Smooth muscle cell (in vitro differentiated cells): ENCODE data around the gene INHBB. TPM values are rescaled to one million over a fixed set of nuclear protein-coding genes. Genes with fewer than 3 reads are reported as not detected.

Experiments
- DNase-seq: peaks from one replicate; lab custom pipeline; 2025; ENCODE audit not compliant: unreplicated experiment; lab: John Stamatoyannopoulos, UW
- H2AFZ ChIP-seq: fragments of 200-600 bp; sonication (generic); 2 replicates; pipeline ENCODE4 v1.6.0; 2016; ENCODE audit warnings: antibody characterized with exemption, low read depth, mild to moderate bottlenecking
- H3F3A ChIP-seq: fragments of 200-600 bp; sonication (generic); 2 replicates; pipeline ENCODE4 v1.6.0; 2017; ENCODE audit warnings: antibody characterized with exemption, low read depth
- H3K27ac ChIP-seq: fragments of 200-600 bp; sonication (generic); 2 replicates; pipeline ENCODE4 v1.5.1; 2016; ENCODE audit warnings: low read depth, mild to moderate bottlenecking
- H3K27me3 ChIP-seq: fragments of 200-600 bp; sonication (generic); 2 replicates; pipeline ENCODE4 v1.6.1; 2016; ENCODE audit warnings: low read depth, mild to moderate bottlenecking
- H3K36me3 ChIP-seq: fragments of 200-600 bp; sonication (generic); 2 replicates; pipeline ENCODE4 v1.5.1; 2016; ENCODE audit warnings: low read depth
- H3K4me1 ChIP-seq: fragments of 200-600 bp; sonication (generic); 2 replicates; pipeline ENCODE4 v1.5.1; 2016; ENCODE audit warnings: low read depth
- H3K4me2 ChIP-seq: fragments of 200-600 bp; sonication (generic); 2 replicates; pipeline ENCODE4 v1.6.0; 2016; ENCODE audit warnings: mild to moderate bottlenecking
- H3K4me3 ChIP-seq: fragments of 200-600 bp; sonication (generic); 2 replicates; pipeline ENCODE4 v1.5.1; 2016; ENCODE audit warnings: mild to moderate bottlenecking
- H3K79me2 ChIP-seq: fragments of 200-600 bp; sonication (generic); 2 replicates; pipeline ENCODE4 v1.6.0; 2016; ENCODE audit warnings: low read depth, mild to moderate bottlenecking
- H3K9ac ChIP-seq: fragments of 200-600 bp; sonication (generic); 2 replicates; pipeline ENCODE4 v1.6.0; 2016; ENCODE audit warnings: low read depth
- H3K9me3 ChIP-seq: fragments of 200-600 bp; sonication (generic); replicated peaks from 2 replicates; pipeline ENCODE4 v1.5.1; 2016; ENCODE audit warnings: low read depth
- H4K20me1 ChIP-seq: fragments of 200-600 bp; sonication (generic); 2 replicates; pipeline ENCODE4 v1.6.0; 2016; ENCODE audit warnings: low read depth
- CTCF ChIP-seq: fragments of 200-600 bp; sonication (generic); IDR thresholded peaks from 2 replicates; pipeline ENCODE4 v1.5.1; 2017; ENCODE audit warnings: borderline replicate concordance, mild to moderate bottlenecking, antibody characterized with exemption; ENCODE audit not compliant: insufficient read depth, poor library complexity, severe bottlenecking
- WGBS: methylation state at CpG from one replicate; pipeline ENCODE4 v1.1.7; 2016; ENCODE audit warnings: low lambda C conversion rate; 5-methylcytosine and 5-hydroxymethylcytosine counted together
- polyA plus RNA-seq: library from polyadenylated mRNA; unstranded; fragments of >200 nt; fragmentation: Nextera tagmentation; extraction: Ambion mirVana; gene quantifications from 2 replicates; pipeline ENCODE4 v1.2.1, GENCODE V29; 2016
- total RNA-seq: library from RNA; depleted of rRNA; stranded (reverse); fragments of >200 nt; gene quantifications from 2 replicates; pipeline ENCODE4 v1.2.3, GENCODE V29; 2014

INHBB gene
- total and polyA plus RNA-seq, 2 experiments from 2014 or later, result 0.06 to 0.09 TPM

- no peaks in the 10 kb centered on the region for H3K79me2 ChIP-seq
- no peaks in the 10 kb centered on the region for H3K9me3 ChIP-seq
- TF ChIP-seq CTCF, result no peak
- WGBS, result 85% methylated on average over 6 of the region's 6 CpGs
- no peak overlapping the region for H3K4me3 ChIP-seq
- no peaks in the 10 kb centered on the region for H3K36me3 ChIP-seq
- H3K4me2 ChIP-seq, result no peak overlapping the region
- no peaks in the 10 kb centered on the region for H3F3A ChIP-seq
- no peak overlapping the region for H3K27ac ChIP-seq
- H2AFZ ChIP-seq, result no peak overlapping the region
- H3K4me1 ChIP-seq, result no peaks in the 10 kb centered on the region
- no peaks in the 10 kb centered on the region for H4K20me1 ChIP-seq
- no peak for DNase-seq
- H3K9ac ChIP-seq, result no peak overlapping the region
- peaks cover 19% of the 10 kb centered on the region for H3K27me3 ChIP-seq
Observed at GRCh38 chr2:120381192-120381591, 35.3 kb downstream of the INHBB start.

DNA sequence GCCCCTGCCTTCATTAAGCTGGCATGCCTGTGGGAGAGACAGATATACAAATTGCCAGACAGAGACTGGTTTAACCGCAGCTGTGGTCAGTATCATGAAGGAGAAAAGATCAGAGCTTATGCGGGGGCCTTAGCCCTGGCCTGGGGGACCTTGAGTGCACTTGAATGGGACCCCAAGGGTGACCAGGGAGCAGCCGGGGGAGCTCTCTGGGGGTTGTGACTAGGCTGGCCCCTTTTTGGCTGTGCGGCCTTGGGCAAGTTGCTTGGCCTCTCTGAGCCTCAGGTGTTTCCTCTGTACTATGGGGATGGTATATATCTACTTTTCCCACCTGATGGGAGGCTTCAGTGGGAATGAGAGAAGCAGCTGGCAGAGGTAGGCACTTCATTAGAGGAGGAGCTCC lies 35.7 kb downstream of the INHBB start:
- H3K4me2 ChIP-seq, result no peak overlapping the region
- H3K27ac ChIP-seq, result no peak overlapping the region
- H3K4me1 ChIP-seq, result no peaks in the 10 kb centered on the region
- H3K79me2 ChIP-seq, result no peaks in the 10 kb centered on the region
- no peak for DNase-seq
- no peak for TF ChIP-seq CTCF
- no peaks in the 10 kb centered on the region for H3K36me3 ChIP-seq
- H3F3A ChIP-seq, result no peaks in the 10 kb centered on the region
- peaks cover 14% of the 10 kb centered on the region for H3K27me3 ChIP-seq
- no peak overlapping the region for H3K4me3 ChIP-seq
- no peaks in the 10 kb centered on the region for H4K20me1 ChIP-seq
- no peaks in the 10 kb centered on the region for H3K9me3 ChIP-seq
- 94% methylated on average over 4 of the region's 4 CpGs for WGBS
- H2AFZ ChIP-seq, result no peak overlapping the region
- H3K9ac ChIP-seq, result no peak overlapping the region

GRCh38 chr2:120382541-120383144 lies 36.7 kb downstream of the INHBB start:
- Histone ChIP-seq H3K79me2 (no peaks in the 10 kb centered on the region), H3F3A (no peaks in the 10 kb centered on the region), H3K27me3 (peaks cover 17% of the 10 kb centered on the region), H3K9ac (no peak overlapping the region), H3K4me1 (no peaks in the 10 kb centered on the region), H3K4me2 (no peak overlapping the region), H3K27ac (no peak overlapping the region), H2AFZ (no peak overlapping the region), H4K20me1 (no peaks in the 10 kb centered on the region), H3K9me3 (no peaks in the 10 kb centered on the region), H3K4me3 (no peak overlapping the region), H3K36me3 (no peaks in the 10 kb centered on the region)
- no peak for DNase-seq
- 93% methylated on average over 11 of the region's 11 CpGs for WGBS
- no peak for TF ChIP-seq CTCF

GRCh38 chr2:120383191-120383590 lies 37.3 kb downstream of the INHBB start:
- H3K4me1 ChIP-seq, result no peaks in the 10 kb centered on the region
- H3K4me2 ChIP-seq, result no peak overlapping the region
- H3K9me3 ChIP-seq, result no peaks in the 10 kb centered on the region
- peaks cover 19% of the 10 kb centered on the region for H3K27me3 ChIP-seq
- H3K4me3 ChIP-seq, result no peak overlapping the region
- H4K20me1 ChIP-seq, result no peaks in the 10 kb centered on the region
- no peak for DNase-seq
- TF ChIP-seq CTCF, result no peak
- no peak overlapping the region for H2AFZ ChIP-seq
- no peak overlapping the region for H3K27ac ChIP-seq
- 96% methylated on average over 3 of the region's 7 CpGs for WGBS
- no peaks in the 10 kb centered on the region for H3F3A ChIP-seq
- H3K9ac ChIP-seq, result no peak overlapping the region
- H3K79me2 ChIP-seq, result no peaks in the 10 kb centered on the region
- no peaks in the 10 kb centered on the region for H3K36me3 ChIP-seq
